ENCODE results near the gene PTAR1.

The PTAR1 gene

DNA sequence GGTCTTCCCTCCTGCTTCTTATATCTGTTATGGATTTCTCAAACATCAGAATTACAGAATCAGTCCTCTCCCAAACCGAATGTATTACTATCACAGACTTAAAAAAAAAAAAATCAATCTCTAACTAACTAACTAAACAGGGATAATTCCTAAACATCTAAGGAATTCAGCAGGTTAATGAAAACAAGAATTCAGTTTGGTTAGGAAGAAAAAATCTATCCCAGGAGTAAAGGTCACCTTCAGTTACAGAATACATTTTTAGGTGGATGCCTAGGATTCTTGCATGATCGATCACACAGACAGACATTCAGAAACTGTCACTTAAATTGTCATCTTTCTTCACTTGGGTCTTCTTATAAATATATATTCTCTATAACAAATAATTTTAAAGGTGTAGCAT lies 11.5 kb downstream of the PTAR1 start:
- no peak for DNase-seq

- DNase-seq: no peak
Observed at GRCh38 chr9:69746859-69747560, 12.8 kb downstream of the PTAR1 start.

- DNase-seq: no peak
Observed at GRCh38 chr9:69745716-69746437, 13.9 kb downstream of the PTAR1 start.

- no peak for DNase-seq
Observed at GRCh38 chr9:69744688-69745380, 15.0 kb downstream of the PTAR1 start.

DNA sequence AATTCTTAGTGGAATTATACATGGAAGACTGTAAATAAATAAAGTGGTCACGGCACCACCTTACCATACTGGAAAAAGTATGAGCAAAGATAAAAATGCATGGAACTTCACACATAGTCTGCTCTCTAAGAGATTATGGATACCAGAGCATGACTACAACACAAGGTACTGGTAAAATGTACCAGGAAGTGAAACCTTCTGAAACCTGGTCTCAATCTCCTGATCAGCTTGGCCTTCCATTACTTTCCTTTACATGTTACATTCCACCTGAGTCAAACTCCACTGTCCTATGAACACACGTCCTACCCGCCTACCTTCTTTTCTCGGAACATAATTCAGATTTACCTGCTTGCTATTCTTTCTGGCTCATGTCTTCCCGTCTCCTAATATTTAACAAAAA lies 15.9 kb downstream of the PTAR1 start:
- no peak for DNase-seq

DNA sequence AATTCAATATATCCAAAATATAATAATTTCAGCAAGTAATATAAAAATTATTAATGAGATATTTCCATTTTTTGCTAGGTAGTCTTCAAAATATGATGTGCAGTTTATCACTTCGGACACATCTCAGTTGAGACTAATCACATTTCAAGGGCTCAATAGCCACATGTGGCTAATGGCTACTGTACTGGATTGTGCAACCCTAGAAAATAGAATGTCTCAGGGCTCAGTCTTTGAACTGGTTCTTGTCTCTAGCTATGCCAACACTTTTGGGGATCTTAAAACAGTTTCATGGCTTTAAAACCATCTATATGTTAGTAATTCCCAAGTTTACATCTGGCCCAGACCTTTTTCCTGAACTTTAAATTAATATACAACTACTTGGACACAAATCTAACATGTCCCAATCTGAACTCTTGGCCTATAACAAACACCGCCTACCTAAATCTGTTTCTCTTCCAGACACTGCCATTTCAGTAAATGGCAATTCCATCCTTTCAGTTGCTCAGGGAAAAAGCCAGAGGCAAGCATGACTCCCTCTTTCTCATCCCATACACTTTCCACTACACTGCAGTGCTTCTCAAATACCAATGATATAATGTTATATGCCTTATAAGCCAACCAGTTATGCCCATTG lies 18.8 kb downstream of the PTAR1 start:
- DNase-seq: no peak

- no peak for DNase-seq
Observed at GRCh38 chr9:69731348-69731747, 28.5 kb downstream of the PTAR1 start.

GRCh38 chr9:69719983-69720382 lies 39.8 kb downstream of the PTAR1 start:
- no peak for DNase-seq

DNA sequence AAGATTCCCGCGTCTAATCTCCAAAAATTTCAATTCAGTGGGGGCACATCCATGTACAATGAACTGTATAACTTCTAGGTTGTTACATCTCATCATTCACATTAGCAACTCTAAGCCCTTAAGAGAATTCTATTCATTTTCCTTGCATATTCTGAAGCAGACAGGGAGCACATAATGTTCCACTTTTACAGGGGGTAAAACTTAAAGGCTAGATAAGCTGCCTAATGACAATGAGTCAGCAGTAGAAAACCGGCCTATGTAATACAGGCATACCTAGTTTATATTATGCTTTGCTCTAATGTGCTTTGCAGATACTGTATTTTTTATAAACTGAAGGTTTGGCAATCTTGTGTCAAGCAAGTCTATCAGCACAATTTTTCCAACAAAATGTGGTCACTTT lies 40.4 kb downstream of the PTAR1 start:
- no peak for DNase-seq

DNA sequence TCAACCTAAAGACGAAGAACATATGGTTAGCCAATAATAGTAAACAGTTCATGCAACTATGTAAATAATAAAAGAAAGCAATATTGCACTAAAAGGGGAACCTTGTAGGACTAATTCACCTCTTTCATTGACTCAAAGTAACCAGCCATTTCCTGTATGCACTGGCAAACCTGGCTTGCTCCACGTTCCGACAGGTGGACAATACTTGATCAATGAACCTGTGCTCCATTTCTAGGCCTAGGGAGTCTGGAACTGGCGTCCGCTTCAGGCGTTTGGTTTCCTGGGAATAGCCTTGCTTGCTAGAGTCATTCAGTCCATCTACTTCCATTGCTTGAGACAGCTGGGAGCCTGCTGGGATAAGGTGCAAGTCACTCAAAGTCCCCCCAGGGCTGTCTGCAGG lies 41.6 kb downstream of the PTAR1 start:
- DNase-seq: no peak

- DNase-seq: no peak
Observed at GRCh38 chr9:69715825-69716224, 44.0 kb downstream of the PTAR1 start.

GRCh38 chr9:69715096-69715495 lies 44.7 kb downstream of the PTAR1 start:
- no peak for DNase-seq

GRCh38 chr9:69697475-69697874 lies 62.3 kb downstream of the PTAR1 start:
- DNase-seq: no peak

- no peak for DNase-seq
Observed at GRCh38 chr9:69696802-69697201, 63.0 kb downstream of the PTAR1 start.

DNA sequence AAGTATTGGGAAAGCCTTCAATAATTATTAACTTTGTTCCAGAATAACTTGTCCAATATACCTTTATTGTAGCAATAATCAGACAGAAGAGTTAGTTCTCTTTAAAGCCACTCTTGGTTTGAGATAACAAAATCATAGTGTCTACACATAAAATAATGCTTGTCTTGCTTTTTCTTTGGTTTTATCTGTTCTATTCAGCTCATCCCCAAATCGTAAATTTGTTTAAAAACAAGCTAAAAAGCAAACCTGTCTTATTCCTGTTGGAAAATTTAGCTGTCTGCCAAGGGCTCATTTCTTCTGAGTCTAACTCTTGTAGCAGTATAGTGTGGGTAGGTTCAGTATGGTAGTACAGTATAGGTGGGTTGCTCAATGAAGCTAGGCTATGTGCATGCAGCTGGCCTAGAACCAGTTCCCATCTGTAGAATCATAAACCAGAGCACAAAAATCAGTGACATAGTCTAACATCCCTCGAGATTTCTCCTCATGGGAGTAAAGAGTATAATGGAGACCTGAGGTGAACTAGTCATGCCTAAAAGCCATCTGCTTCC lies 69.7 kb downstream of the PTAR1 start:
- DNase-seq: no peak

DNA sequence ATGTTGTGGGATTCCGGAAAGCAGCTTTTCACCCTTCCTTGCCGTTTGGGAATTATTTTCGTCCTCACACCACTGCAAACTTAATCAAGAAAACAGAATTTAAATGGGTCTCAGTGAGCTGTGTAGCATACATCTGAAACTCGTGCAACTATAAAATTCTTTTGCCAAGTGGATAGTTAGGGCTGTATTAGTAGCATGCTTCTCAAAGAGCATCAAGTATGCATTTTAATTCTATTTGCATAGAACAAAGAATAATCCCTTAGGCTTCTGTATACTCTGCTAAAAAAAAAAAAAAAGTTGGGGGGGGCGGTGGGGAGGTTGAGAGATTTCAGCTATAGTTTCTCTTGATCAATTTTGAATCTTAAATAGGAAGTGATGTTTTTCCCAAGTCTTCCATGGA lies 75.9 kb downstream of the PTAR1 start:
- no peak for DNase-seq

GRCh38 chr9:69678843-69679538 lies 80.8 kb downstream of the PTAR1 start:
- no peak for DNase-seq

- no peak for DNase-seq
Observed at GRCh38 chr9:69677931-69678330, 81.9 kb downstream of the PTAR1 start.

- no peak for DNase-seq
Observed at GRCh38 chr9:69675563-69675962, 84.2 kb downstream of the PTAR1 start.

- DNase-seq: no peak
Observed at GRCh38 chr9:69674716-69675438, 84.9 kb downstream of the PTAR1 start.

- DNase-seq: no peak
Observed at GRCh38 chr9:69674112-69674685, 85.6 kb downstream of the PTAR1 start.

- DNase-seq: no peak
Observed at GRCh38 chr9:69673311-69673640, 86.5 kb downstream of the PTAR1 start.

All from NCI-H1930 (cell line).